Sigmoid colon (tissue), 7 donors: ENCODE results near the gene SHOC1. TPM values are rescaled to one million over a fixed set of nuclear protein-coding genes. Genes with fewer than 3 reads are reported as not detected.

Experiments
- DNase-seq: peaks from one replicate; pipeline ENCODE4 v3.0.0-alpha.2; 2019
- H3K27ac ChIP-seq, 4 donors: fragments of 200-600 bp; sonication (generic); one replicate each; pipeline ENCODE4 v1.5.1; 2016 to 2019; ENCODE audit warnings: mild to moderate bottlenecking in 1 of 4
- H3K27me3 ChIP-seq, 3 donors: fragments of 200-600 bp; sonication (generic); one replicate each; pipeline ENCODE4 v1.5.1; 2019; ENCODE audit warnings: mild to moderate bottlenecking in 1 of 3
- H3K36me3 ChIP-seq, 4 donors: fragments of 200-600 bp; sonication (generic); one replicate each; pipeline ENCODE4 v1.5.1; 2016 to 2019
- H3K4me1 ChIP-seq, 4 donors: fragments of 200-600 bp; sonication (generic); one replicate each; pipeline ENCODE4 v1.5.1; 2017 to 2019
- H3K4me3 ChIP-seq, 4 donors: fragments of 200-600 bp; sonication (generic); one replicate each; pipeline ENCODE4 v1.5.1; 2017 to 2019; ENCODE audit warnings: mild to moderate bottlenecking in 2 of 4, moderate library complexity in 1 of 4
- H3K9me3 ChIP-seq, 4 donors: fragments of 200-600 bp in 3 of 4; sonication (generic) in 3 of 4; one replicate each; pipeline versions ENCODE4 v1.5.1 to v1.6.1; 2013 to 2019
- CTCF ChIP-seq, 4 experiments: fragments of 450-650 bp in 3 of 4; fragments of 200-600 bp in 1 of 4; IDR thresholded peaks; one replicate each; pipeline ENCODE4 v1.5.1; 2016 to 2019; ENCODE audit warnings: antibody characterized with exemption in 4 of 4, mild to moderate bottlenecking in 3 of 4, moderate library complexity in 2 of 4
- EP300 ChIP-seq, 4 donors: sonication (generic); formaldehyde crosslinking; IDR thresholded peaks; one replicate each; pipeline ENCODE4 v1.6.1; 2017; ENCODE audit warnings: antibody characterized with exemption in 4 of 4
- POLR2A ChIP-seq, 2 donors: fragments of 450-650 bp; IDR thresholded peaks; one replicate each; pipeline ENCODE4 v1.6.1; 2016; ENCODE audit warnings: antibody characterized with exemption in 2 of 2, mild to moderate bottlenecking in 2 of 2, moderate library complexity in 2 of 2
- POLR2AphosphoS5 ChIP-seq, 4 donors: sonication (generic); formaldehyde crosslinking; IDR thresholded peaks; one replicate each; pipeline ENCODE4 v1.6.1; 2017; ENCODE audit warnings: antibody characterized with exemption in 4 of 4
- WGBS, 2 donors: extraction: QIAGEN DNeasy Blood & Tissue Kit; methylation state at CpG; one replicate each; pipeline ENCODE4 v1.1.7; 2013; 5-methylcytosine and 5-hydroxymethylcytosine counted together
- intact Hi-C: fragments of 100-400 bp; cut with DNase I; formaldehyde crosslinking; loops from one replicate; pipeline ENCODE4 v1.15.1; 2023
- polyA plus RNA-seq, 3 donors: library from polyadenylated mRNA; stranded (reverse); fragments of 200-250 nt; gene quantifications; one replicate each; pipeline ENCODE4 v1.2.3, GENCODE V29; 2013
- total RNA-seq, 4 donors: library from RNA; depleted of rRNA; stranded (reverse); fragments of >200 nt; gene quantifications; one replicate each; pipeline ENCODE4 v1.1.0, GENCODE V29; 2016
- donor health status: healthy with polysubstance abuse.
- donor health status: Bipolar disorder and iron deficiency.
- donor health status: healthy.

SHOC1 gene
- total and polyA plus RNA-seq, 7 donors, result 0.03 TPM; not detected in 6

- no peaks in the 10 kb centered on the region for H3K36me3 ChIP-seq
- no peaks in the 10 kb centered on the region for H3K9me3 ChIP-seq
- no peak for TF ChIP-seq EP300 (IDR thresholded peaks at IDR 0.05)
- TF ChIP-seq POLR2AphosphoS5 (IDR thresholded peaks at IDR 0.05), result no peak
- TF ChIP-seq CTCF (IDR thresholded peaks at IDR 0.05), result no peak
- TF ChIP-seq POLR2A (IDR thresholded peaks at IDR 0.05), result no peak
- intact Hi-C loops, result no loop called here
- H3K4me3 ChIP-seq, result no peak overlapping the region
- no peak overlapping the region for H3K27ac ChIP-seq
- 92 to 94% methylated on average over 2 of the region's 2 CpGs for WGBS, 2 donors
- peaks cover 0 to 6% (median 0%) of the 10 kb centered on the region in 4 donors for H3K4me1 ChIP-seq
- no peaks in the 10 kb centered on the region for H3K27me3 ChIP-seq
- no peak for DNase-seq
Observed at GRCh38 chr9:111832449-111832848, 37.7 kb upstream of the SHOC1 start.

GRCh38 chr9:111831371-111832108 lies 36.8 kb upstream of the SHOC1 start:
- Histone ChIP-seq H3K36me3 (no peaks in the 10 kb centered on the region), H3K9me3 (no peaks in the 10 kb centered on the region), H3K27me3 (no peaks in the 10 kb centered on the region), H3K4me1 (peaks cover 0 to 6% (median 0%) of the 10 kb centered on the region in 4 donors), H3K4me3 (no peak overlapping the region), H3K27ac (no peak overlapping the region)
- intact Hi-C loops, result no loop called here
- TF ChIP-seq POLR2AphosphoS5 (IDR thresholded peaks at IDR 0.05) (no peak), CTCF (IDR thresholded peaks at IDR 0.05) (no peak), EP300 (IDR thresholded peaks at IDR 0.05) (no peak), POLR2A (IDR thresholded peaks at IDR 0.05) (no peak)
- no peak for DNase-seq
- 90% methylated on average over 5 of the region's 5 CpGs for WGBS, 2 donors

- no peak overlapping the region for H3K27ac ChIP-seq
- no peak overlapping the region for H3K4me3 ChIP-seq
- intact Hi-C loops, result loop anchor here (10.0 kb wide), 1 partner anchor 247 kb away; no protein-coding TSS in a partner anchor
- DNase-seq, result no peak
- WGBS, 2 donors, result 61 to 66% methylated on average over 4 of the region's 4 CpGs
- no peaks in the 10 kb centered on the region for H3K27me3 ChIP-seq
- no peaks in the 10 kb centered on the region for H3K36me3 ChIP-seq
- no peaks in the 10 kb centered on the region for H3K9me3 ChIP-seq
- no peak for TF ChIP-seq EP300 (IDR thresholded peaks at IDR 0.05)
- no peak for TF ChIP-seq POLR2A (IDR thresholded peaks at IDR 0.05)
- peaks cover 0 to 6% (median 0%) of the 10 kb centered on the region in 4 donors for H3K4me1 ChIP-seq
Observed at GRCh38 chr9:111828193-111828592, 33.5 kb upstream of the SHOC1 start.

- intact Hi-C loops, result loop anchor here (10.0 kb wide), 1 partner anchor 249 kb away; no protein-coding TSS in a partner anchor
- H3K27me3 ChIP-seq, result no peaks in the 10 kb centered on the region
- WGBS, 2 donors, result 73 to 79% methylated on average over 3 of the region's 3 CpGs
- H3K9me3 ChIP-seq, result no peaks in the 10 kb centered on the region
- no peak overlapping the region for H3K27ac ChIP-seq
- H3K4me1 ChIP-seq, result peaks cover 0 to 6% (median 0%) of the 10 kb centered on the region in 4 donors
- no peak overlapping the region for H3K4me3 ChIP-seq
- no peak for TF ChIP-seq POLR2A (IDR thresholded peaks at IDR 0.05)
- no peak for TF ChIP-seq CTCF (IDR thresholded peaks at IDR 0.05)
- no peak for TF ChIP-seq POLR2AphosphoS5 (IDR thresholded peaks at IDR 0.05)
- TF ChIP-seq EP300 (IDR thresholded peaks at IDR 0.05), result no peak
- DNase-seq, result no peak
- H3K36me3 ChIP-seq, result no peaks in the 10 kb centered on the region
Observed at GRCh38 chr9:111825468-111826145, 30.9 kb upstream of the SHOC1 start.

GRCh38 chr9:111821006-111821528 lies 26.3 kb upstream of the SHOC1 start:
- intact Hi-C loops, result loop anchor here (10.0 kb wide), 1 partner anchor 254 kb away; no protein-coding TSS in a partner anchor
- 91 to 93% methylated on average over 5 of the region's 5 CpGs for WGBS, 2 donors
- TF ChIP-seq EP300 (IDR thresholded peaks at IDR 0.05) (no peak), POLR2AphosphoS5 (IDR thresholded peaks at IDR 0.05) (no peak), POLR2A (IDR thresholded peaks at IDR 0.05) (no peak), CTCF (IDR thresholded peaks at IDR 0.05) (no peak)

More at GRCh38 chr9:111821006-111821528, 26.3 kb upstream of the SHOC1 start:
- Histone ChIP-seq H3K27ac (no peak overlapping the region), H3K27me3 (no peaks in the 10 kb centered on the region), H3K4me1 (no peaks in the 10 kb centered on the region), H3K4me3 (no peak overlapping the region), H3K36me3 (no peaks in the 10 kb centered on the region), H3K9me3 (no peaks in the 10 kb centered on the region)
- no peak for DNase-seq
